Measurements from ENCODE around the gene STK4. TPM values are rescaled to one million over a fixed set of nuclear protein-coding genes. Genes with fewer than 3 reads are reported as not detected.

The STK4 gene
- total and polyA plus RNA-seq, 12 donors: 7.1 to 39.3 (median 28.0) TPM

- Histone ChIP-seq H3K36me3 (replicated peaks in 1 of 2) (peaks cover 0 to 22% of the 10 kb centered on the region in 2 donors), H3K4me3 (no peak overlapping the region), H3K9me3 (replicated peaks in 1 of 3) (no peaks in the 10 kb centered on the region), H3K27me3 (no peaks in the 10 kb centered on the region), H3K27ac (no peak overlapping the region), H3K4me1 (replicated peaks in 1 of 2) (peaks cover 0 to 8% of the 10 kb centered on the region in 2 donors)
- WGBS, 4 donors: 89 to 93% (median 89%) methylated on average over 8 of the region's 8 CpGs
- no peak for DNase-seq
- intact Hi-C loops (cut with DNase I): no loop called here
- no peak for TF ChIP-seq POLR2A (IDR thresholded peaks at IDR 0.05)
- TF ChIP-seq CTCF (IDR thresholded peaks at IDR 0.05): no peak
Observed at GRCh38 chr20:44981736-44982406, 15.6 kb downstream of the STK4 start.

GRCh38 chr20:44983093-44983674, 16.9 kb downstream of the STK4 start:
- 97 to 99% (median 97%) methylated on average over 7 of the region's 7 CpGs for WGBS, 4 donors
- Histone ChIP-seq H3K9me3 (replicated peaks in 1 of 3) (no peaks in the 10 kb centered on the region), H3K27ac (no peak overlapping the region), H3K4me3 (no peak overlapping the region), H3K4me1 (replicated peaks in 1 of 2) (peaks cover 0 to 10% of the 10 kb centered on the region in 2 donors), H3K27me3 (no peaks in the 10 kb centered on the region), H3K36me3 (replicated peaks in 1 of 2) (peaks cover 0 to 29% of the 10 kb centered on the region in 2 donors)
- DNase-seq: no peak
- TF ChIP-seq CTCF (IDR thresholded peaks at IDR 0.05) (no peak), POLR2A (IDR thresholded peaks at IDR 0.05) (no peak)
- intact Hi-C loops (cut with DNase I): no loop called here

GRCh38 chr20:44988631-44989171, 22.4 kb downstream of the STK4 start:
- H3K36me3 ChIP-seq (replicated peaks in 1 of 2): peaks cover 0 to 16% of the 10 kb centered on the region in 2 donors
- no peaks in the 10 kb centered on the region for H3K9me3 ChIP-seq (replicated peaks in 1 of 3)
- intact Hi-C loops (cut with DNase I): no loop called here
- no peak overlapping the region for H3K4me3 ChIP-seq
- no peaks in the 10 kb centered on the region for H3K27me3 ChIP-seq
- WGBS, 4 donors: 88 to 95% (median 91%) methylated on average over 1 of the region's 1 CpG
- TF ChIP-seq POLR2A (IDR thresholded peaks at IDR 0.05) (no peak), CTCF (IDR thresholded peaks at IDR 0.05) (no peak)
- peaks cover 15 to 36% of the 10 kb centered on the region in 2 donors for H3K4me1 ChIP-seq (replicated peaks in 1 of 2)
- DNase-seq: no peak
- H3K27ac ChIP-seq: no peak overlapping the region

- H3K27me3 ChIP-seq: no peaks in the 10 kb centered on the region
- H3K9me3 ChIP-seq (replicated peaks in 1 of 3): no peaks in the 10 kb centered on the region
- peak overlapping the region in 1 of 4 donors; percentile 40 for H3K4me3 ChIP-seq
- peaks cover 0 to 10% of the 10 kb centered on the region in 2 donors for H3K36me3 ChIP-seq (replicated peaks in 1 of 2)
- DNase-seq: peak in 1 of 7 donors; percentile 15
- TF ChIP-seq POLR2A (IDR thresholded peaks at IDR 0.05) (no peak), CTCF (IDR thresholded peaks at IDR 0.05) (no peak)
- WGBS, 4 donors: 53 to 69% (median 54%) methylated on average over 3 of the region's 3 CpGs
- peak overlapping the region; percentile 21 to 67 (median 46) for H3K27ac ChIP-seq
- H3K4me1 ChIP-seq (replicated peaks in 1 of 2): peaks cover 15 to 36% of the 10 kb centered on the region in 2 donors
- intact Hi-C loops (cut with DNase I): no loop called here
Observed at GRCh38 chr20:44990425-44990824, 24.1 kb downstream of the STK4 start.

Data from adrenal gland (tissue), 12 donors.